ENCODE data around the gene SLC22A23.
"Not testable (repeated sequence)": the region's sequence is repeated elsewhere in the genome, so short reads cannot be mapped to it uniquely, and the experiment has no call there.

SLC22A23 gene

GRCh38 chr6:3242768-3243167 is 214.1 kb downstream of the SLC22A23 start:
- Histone ChIP-seq H3K9me3 (ENCODE audit: severe bottlenecking) (no peaks in the 10 kb centered on the region), H3K4me1 (ENCODE audit: insufficient read depth, poor library complexity, severe bottlenecking) (peaks cover under 1% of the 10 kb centered on the region), H3K27ac (ENCODE audit: poor library complexity, severe bottlenecking) (no peak overlapping the region), H3K27me3 (ENCODE audit: insufficient read depth, poor library complexity, severe bottlenecking) (no peaks in the 10 kb centered on the region), H3K36me3 (ENCODE audit: low read depth) (no peaks in the 10 kb centered on the region), H3K4me3 (ENCODE audit: severe bottlenecking) (no peak overlapping the region)
- DNase-seq (ENCODE audit: low spot score) (no peak), ATAC-seq (ENCODE audit: low read depth) (no peak)
- no peak for TF ChIP-seq CTCF (IDR thresholded peaks at IDR 0.05; ENCODE audit: poor library complexity, severe bottlenecking)

- not testable (repeated sequence) for H3K9me3 ChIP-seq (ENCODE audit: severe bottlenecking); H3K4me3 ChIP-seq (ENCODE audit: severe bottlenecking); H3K36me3 ChIP-seq (ENCODE audit: low read depth); H3K27ac ChIP-seq (ENCODE audit: poor library complexity, severe bottlenecking); DNase-seq (ENCODE audit: low spot score); H3K4me1 ChIP-seq (ENCODE audit: insufficient read depth, poor library complexity, severe bottlenecking); ATAC-seq (ENCODE audit: low read depth); H3K27me3 ChIP-seq (ENCODE audit: insufficient read depth, poor library complexity, severe bottlenecking)
These were observed 215.1 kb downstream of the SLC22A23 start for GRCh38 chr6:3241745-3242144.

- Histone ChIP-seq H3K9me3 (ENCODE audit: severe bottlenecking) (no peaks in the 10 kb centered on the region), H3K27me3 (ENCODE audit: insufficient read depth, poor library complexity, severe bottlenecking) (no peaks in the 10 kb centered on the region), H3K4me3 (ENCODE audit: severe bottlenecking) (no peak overlapping the region), H3K36me3 (ENCODE audit: low read depth) (no peaks in the 10 kb centered on the region), H3K4me1 (ENCODE audit: insufficient read depth, poor library complexity, severe bottlenecking) (no peaks in the 10 kb centered on the region), H3K27ac (ENCODE audit: poor library complexity, severe bottlenecking) (no peak overlapping the region)
- TF ChIP-seq CTCF (IDR thresholded peaks at IDR 0.05; ENCODE audit: poor library complexity, severe bottlenecking): no peak
- DNase-seq (ENCODE audit: low spot score) (no peak), ATAC-seq (ENCODE audit: low read depth) (no peak)
These were observed 216.3 kb downstream of the SLC22A23 start for GRCh38 chr6:3240595-3240994.

- no peak for TF ChIP-seq CTCF (IDR thresholded peaks at IDR 0.05; ENCODE audit: poor library complexity, severe bottlenecking)
- Histone ChIP-seq H3K9me3 (ENCODE audit: severe bottlenecking) (no peaks in the 10 kb centered on the region), H3K4me3 (ENCODE audit: severe bottlenecking) (no peak overlapping the region), H3K36me3 (ENCODE audit: low read depth) (no peaks in the 10 kb centered on the region), H3K27me3 (ENCODE audit: insufficient read depth, poor library complexity, severe bottlenecking) (no peaks in the 10 kb centered on the region), H3K4me1 (ENCODE audit: insufficient read depth, poor library complexity, severe bottlenecking) (no peaks in the 10 kb centered on the region), H3K27ac (ENCODE audit: poor library complexity, severe bottlenecking) (no peak overlapping the region)
- 0 out of 3 replicates have a peak, but pooled peaks have one; percentile 41 for ATAC-seq (ENCODE audit: low read depth)
- no peak for DNase-seq (ENCODE audit: low spot score)
These were observed 217.6 kb downstream of the SLC22A23 start for GRCh38 chr6:3239110-3239830.

GRCh38 chr6:3237761-3238662 is 218.8 kb downstream of the SLC22A23 start:
- H3K36me3 ChIP-seq (ENCODE audit: low read depth): no peaks in the 10 kb centered on the region
- no peak for TF ChIP-seq CTCF (IDR thresholded peaks at IDR 0.05; ENCODE audit: poor library complexity, severe bottlenecking)
- no peak overlapping the region for H3K4me3 ChIP-seq (ENCODE audit: severe bottlenecking)
- H3K27ac ChIP-seq (ENCODE audit: poor library complexity, severe bottlenecking): no peak overlapping the region
- DNase-seq (ENCODE audit: low spot score) (no peak), ATAC-seq (ENCODE audit: low read depth) (no peak)
- H3K9me3 ChIP-seq (ENCODE audit: severe bottlenecking): no peaks in the 10 kb centered on the region
- H3K4me1 ChIP-seq (ENCODE audit: insufficient read depth, poor library complexity, severe bottlenecking): no peaks in the 10 kb centered on the region
- H3K27me3 ChIP-seq (ENCODE audit: insufficient read depth, poor library complexity, severe bottlenecking): no peaks in the 10 kb centered on the region

Data from RWPE2 (cell line).